ENCODE measurements around the gene BEST3. TPM values are rescaled to one million over a fixed set of nuclear protein-coding genes. Genes with fewer than 3 reads are reported as not detected.

Gene BEST3
- total and polyA plus RNA-seq, 2 donors (not counting 3 experiments of a cell fraction or from before 2014, with no cell fraction given) = 0.12 to 0.18 TPM

DNA sequence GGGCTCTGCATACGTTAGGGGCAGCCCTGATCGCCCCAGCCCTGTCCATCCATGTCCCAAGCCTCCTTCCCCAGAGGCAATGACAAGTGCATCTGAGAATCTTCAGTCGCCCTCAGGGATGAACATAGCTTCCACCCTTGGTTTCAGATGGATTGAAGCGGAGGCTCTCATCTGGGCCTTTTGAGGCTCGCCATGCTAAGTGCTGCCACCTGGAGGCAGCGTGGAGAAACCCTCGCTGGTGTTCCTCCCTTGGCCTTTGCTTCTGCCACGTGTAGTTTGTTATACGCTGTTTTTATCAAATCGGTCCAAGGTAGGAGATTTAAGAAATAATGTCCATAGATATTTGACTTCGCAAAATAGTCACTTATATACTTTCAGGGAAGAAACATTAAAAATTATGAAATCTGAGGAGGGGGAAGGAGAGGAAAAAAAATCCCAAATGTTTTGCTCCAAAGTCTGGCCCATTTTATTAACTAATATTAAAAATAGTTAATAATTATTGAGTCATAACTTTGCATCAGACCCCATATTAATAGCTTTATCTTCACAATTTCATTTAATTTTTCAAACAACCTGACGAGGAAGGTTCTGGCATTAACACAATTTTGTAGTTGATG is 59.6 kb downstream of the BEST3 start:
- Histone ChIP-seq H3K27me3 (ENCODE audit: control insufficient read depth in 2 of 2, insufficient read depth in 2 of 2, low read length in 2 of 2) (no peaks in the 10 kb centered on the region), H3K9me1 (replicated peaks; ENCODE audit: control insufficient read depth, extremely low read depth, insufficient read depth, low read length) (no peaks in the 10 kb centered on the region), H3K9me3 (replicated peaks; ENCODE audit: control insufficient read depth, insufficient read depth, low read length) (no peaks in the 10 kb centered on the region), H2AFZ (ENCODE audit: low read depth, low read length) (no peak overlapping the region), H3K36me3 (ENCODE audit: control insufficient read depth in 2 of 2, extremely low read depth in 1 of 2, insufficient read depth in 2 of 2, low read length in 2 of 2) (no peaks in the 10 kb centered on the region), H3K79me2 (ENCODE audit: control insufficient read depth, insufficient read depth, low read length) (no peaks in the 10 kb centered on the region), H3K9ac (replicated peaks; ENCODE audit: extremely low read depth, insufficient read depth, low read length) (no peak overlapping the region), H3K4me2 (ENCODE audit: insufficient read depth, low read length) (no peak overlapping the region), H3K27ac (ENCODE audit: insufficient read depth, low read depth, low read length) (no peak overlapping the region), H3K4me3 (replicated peaks in 1 of 3; ENCODE audit: insufficient read depth in 1 of 3, low read depth in 1 of 3, low read length in 3 of 3) (no peak overlapping the region), H3K4me1 (ENCODE audit: control insufficient read depth, extremely low read depth, insufficient read depth, low read length) (no peaks in the 10 kb centered on the region), H4K20me1 (replicated peaks; ENCODE audit: control insufficient read depth, extremely low read depth, insufficient read depth, low read length) (no peaks in the 10 kb centered on the region)
- dilution Hi-C loops (cut with MboI; ENCODE audit: extremely low pct_ligation_motif_present, low sequenced_read_pairs) (no loop called here), intact Hi-C loops (cut with micrococcal nuclease) (loop anchor here (1.0 kb wide), 4 partner anchors 251 to 485 kb away; no protein-coding TSS in a partner anchor)
- peak; percentile 87 for FAIRE-seq
- TF ChIP-seq JUN (IDR thresholded peaks at IDR 0.05; ENCODE audit: borderline replicate concordance, insufficient read depth, insufficient read length, low read depth) = no peak
- TF ChIP-seq POLR2A (IDR thresholded peaks at IDR 0.05; ENCODE audit: low read depth, low read length) = no peak
- TF ChIP-seq FOS (IDR thresholded peaks at IDR 0.05; ENCODE audit: borderline replicate concordance, insufficient read depth, low read length) = no peak
- TF ChIP-seq, protein P1, sequence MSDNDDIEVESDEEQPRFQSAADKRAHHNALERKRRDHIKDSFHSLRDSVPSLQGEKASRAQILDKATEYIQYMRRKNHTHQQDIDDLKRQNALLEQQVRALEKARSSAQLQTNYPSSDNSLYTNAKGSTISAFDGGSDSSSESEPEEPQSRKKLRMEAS (IDR thresholded peaks at IDR 0.05; ENCODE audit: insufficient read depth, insufficient read length) = peak; percentile 27
- no peak for TF ChIP-seq MYC (IDR thresholded peaks at IDR 0.05; ENCODE audit: low read depth, low read length)
- TF ChIP-seq EZH2 (IDR thresholded peaks at IDR 0.05; ENCODE audit: borderline replicate concordance, low read depth, low read length, severe bottlenecking) = no peak
- TF ChIP-seq POLR2AphosphoS5 (IDR thresholded peaks at IDR 0.05; ENCODE audit: insufficient read depth, low read depth, low read length) = no peak
- TF ChIP-seq, protein P2, sequence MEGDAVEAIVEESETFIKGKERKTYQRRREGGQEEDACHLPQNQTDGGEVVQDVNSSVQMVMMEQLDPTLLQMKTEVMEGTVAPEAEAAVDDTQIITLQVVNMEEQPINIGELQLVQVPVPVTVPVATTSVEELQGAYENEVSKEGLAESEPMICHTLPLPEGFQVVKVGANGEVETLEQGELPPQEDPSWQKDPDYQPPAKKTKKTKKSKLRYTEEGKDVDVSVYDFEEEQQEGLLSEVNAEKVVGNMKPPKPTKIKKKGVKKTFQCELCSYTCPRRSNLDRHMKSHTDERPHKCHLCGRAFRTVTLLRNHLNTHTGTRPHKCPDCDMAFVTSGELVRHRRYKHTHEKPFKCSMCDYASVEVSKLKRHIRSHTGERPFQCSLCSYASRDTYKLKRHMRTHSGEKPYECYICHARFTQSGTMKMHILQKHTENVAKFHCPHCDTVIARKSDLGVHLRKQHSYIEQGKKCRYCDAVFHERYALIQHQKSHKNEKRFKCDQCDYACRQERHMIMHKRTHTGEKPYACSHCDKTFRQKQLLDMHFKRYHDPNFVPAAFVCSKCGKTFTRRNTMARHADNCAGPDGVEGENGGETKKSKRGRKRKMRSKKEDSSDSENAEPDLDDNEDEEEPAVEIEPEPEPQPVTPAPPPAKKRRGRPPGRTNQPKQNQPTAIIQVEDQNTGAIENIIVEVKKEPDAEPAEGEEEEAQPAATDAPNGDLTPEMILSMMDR (IDR thresholded peaks at IDR 0.05; ENCODE audit: extremely low read depth in 1 of 2, insufficient read depth in 1 of 2, low read depth in 1 of 2, low read length in 2 of 2) = peak; percentile 85 to 91
- ChIA-PET CTCF (interaction anchor here (0.6 to 6.7 kb wide), 33 partner anchors 9 to 485 kb away, joined by 3 to 133 read pairs (median 5); partner anchors contain the start of genes CCT2, FRS2 and LRRC10), POLR2A (no interaction called here)
- no TSS peak for BruUV-seq (replicated peaks)
- peak; percentile 66 for DNase-seq (ENCODE audit: low read depth, low spot score)
